BLaER1 treated with 17β-estradiol and CSF1 and Interleukin-3, amounts not matched to agents 10 nM and 100 nM (cell line): Measurements from ENCODE around the gene SLC22A4.

Experiments used
- H3K27ac ChIP-seq, 11 experiments: shearing (Covaris generic); formaldehyde crosslinking; 2 replicates each; pipeline ENCODE4 v1.8.1; 2022
- H3K27me3 ChIP-seq, 11 experiments: shearing (Covaris generic); formaldehyde crosslinking; 2 replicates each; pipeline ENCODE4 v1.8.1; 2022
- H3K36me3 ChIP-seq, 11 experiments: shearing (Covaris generic); formaldehyde crosslinking; 2 replicates each; pipeline ENCODE4 v1.8.1; 2022
- H3K4me1 ChIP-seq, 10 experiments: shearing (Covaris generic); formaldehyde crosslinking; 2 replicates each; pipeline ENCODE4 v1.8.1; 2022
- H3K4me2 ChIP-seq, 11 experiments: shearing (Covaris generic); formaldehyde crosslinking; 2 replicates each; pipeline ENCODE4 v1.8.1; 2022
- H3K4me3 ChIP-seq, 10 experiments: shearing (Covaris generic); formaldehyde crosslinking; 2 replicates each; pipeline ENCODE4 v1.8.1; 2022
- H3K9ac ChIP-seq, 11 experiments: shearing (Covaris generic); formaldehyde crosslinking; 2 replicates each; pipeline ENCODE4 v1.8.1; 2022
- H3K9me3 ChIP-seq, 11 experiments: shearing (Covaris generic); formaldehyde crosslinking; replicated peaks in 1 of 11; 2 replicates each; pipeline ENCODE4 v1.8.1; 2022
- H4K20me1 ChIP-seq, 11 experiments: shearing (Covaris generic); formaldehyde crosslinking; 2 replicates each; pipeline ENCODE4 v1.8.1; 2022
- Cebpa-rat ChIP-seq, 11 experiments: shearing (Covaris generic); IDR thresholded peaks; 2 replicates each; pipeline ENCODE4 v1.8.1; 2022

The SLC22A4 gene

DNA sequence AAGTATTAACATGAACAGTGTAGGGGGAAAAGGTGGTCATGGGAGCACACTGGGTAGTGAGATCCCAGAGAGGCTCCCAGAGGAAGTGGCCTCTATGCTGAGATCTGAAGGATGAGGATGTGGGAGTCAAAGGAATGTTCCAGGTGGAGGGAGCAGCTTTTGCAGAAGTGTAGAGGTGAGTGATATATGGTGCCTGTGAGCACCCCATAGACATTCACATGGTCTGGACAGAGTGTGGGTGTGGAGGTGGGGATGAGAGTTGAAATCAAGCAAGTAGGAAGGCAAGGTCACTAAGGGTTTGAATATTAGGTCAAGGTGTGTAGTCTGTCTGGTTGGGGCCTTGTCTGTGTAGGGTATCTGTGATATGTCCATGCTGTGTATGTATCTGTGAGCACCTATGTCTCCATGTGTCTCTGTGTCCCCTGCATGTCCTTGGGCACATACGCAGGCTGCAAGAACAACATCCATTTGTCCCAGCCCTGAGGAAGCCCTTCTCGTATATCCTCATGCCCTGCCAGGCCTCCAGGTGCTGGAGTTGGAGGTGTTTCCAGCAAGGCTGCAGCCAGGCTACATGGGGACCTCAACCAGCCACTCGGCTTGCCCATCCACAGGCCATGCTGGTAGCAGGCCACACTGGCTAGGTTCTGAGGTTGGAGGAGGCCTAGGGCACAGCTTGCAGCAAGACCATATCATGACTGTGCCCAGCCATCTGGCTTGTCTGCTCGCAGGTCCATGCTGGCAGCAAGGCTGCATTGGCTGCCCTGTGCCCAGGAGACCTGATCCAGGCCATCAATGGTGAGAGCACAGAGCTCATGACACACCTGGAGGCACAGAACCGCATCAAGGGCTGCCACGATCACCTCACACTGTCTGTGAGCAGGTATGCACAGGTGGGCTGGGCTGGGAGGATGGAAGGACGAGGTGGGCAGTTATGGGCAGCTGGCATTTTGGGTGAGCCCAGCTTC lies 32.0 kb upstream of the SLC22A4 start:
- Histone ChIP-seq H3K9ac (no peak overlapping the region), H3K4me2 (peak overlapping the region in 3 of 11 experiments; percentile 56 to 86 (median 80); a peak in 1 of 22 replicates), H3K36me3 (no peaks in the 10 kb centered on the region), H3K27ac (no peak overlapping the region), H3K27me3 (no peaks in the 10 kb centered on the region), H4K20me1 (no peaks in the 10 kb centered on the region), H3K4me1 (peaks cover 10 to 54% (median 41%) of the 10 kb centered on the region in 10 experiments), H3K9me3 (no peaks in the 10 kb centered on the region), H3K4me3 (no peak overlapping the region)
- no peak for TF ChIP-seq Cebpa-rat (IDR thresholded peaks at IDR 0.05)

DNA sequence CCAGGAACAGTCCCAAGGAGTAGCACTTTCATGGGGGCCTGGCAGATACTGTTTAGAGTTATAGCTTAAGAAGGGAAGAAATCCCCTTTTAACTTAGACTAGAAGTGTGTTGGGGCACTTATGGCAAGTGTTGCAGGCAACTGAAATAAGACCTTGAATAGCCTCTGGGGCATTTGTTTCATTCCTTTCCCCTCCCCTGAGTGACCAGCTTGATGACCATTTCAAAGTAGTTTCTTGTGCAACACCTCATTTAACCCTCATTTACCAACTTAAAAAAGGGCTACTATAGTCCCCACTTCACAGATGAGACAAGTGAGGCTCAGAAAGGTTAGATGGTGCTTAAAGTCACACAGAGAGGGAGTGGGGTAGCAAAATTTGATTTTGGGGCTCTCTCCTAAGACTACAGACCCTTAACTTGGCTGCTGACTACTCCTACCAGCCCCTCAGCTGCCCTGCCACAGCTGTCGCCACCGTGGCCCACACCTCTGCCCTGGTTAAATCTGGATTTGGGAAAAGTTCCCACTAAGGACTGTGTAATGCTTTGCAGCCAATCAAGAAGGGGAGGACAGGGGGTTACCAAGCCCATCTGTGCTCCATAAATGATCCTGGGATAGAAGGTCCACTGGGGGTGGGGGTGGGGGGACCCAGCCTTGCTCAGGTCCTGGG lies 31.2 kb upstream of the SLC22A4 start:
- no peaks in the 10 kb centered on the region for H3K9me3 ChIP-seq
- no peaks in the 10 kb centered on the region for H3K36me3 ChIP-seq
- no peak overlapping the region for H3K9ac ChIP-seq
- TF ChIP-seq Cebpa-rat (IDR thresholded peaks at IDR 0.05), result no peak
- H3K27ac ChIP-seq, result 0 out of 22 replicates have a peak overlapping the region, but pooled peaks of 1 of the 11 experiments have one; percentile 18
- H3K27me3 ChIP-seq, result no peaks in the 10 kb centered on the region
- no peak overlapping the region for H3K4me3 ChIP-seq
- H3K4me2 ChIP-seq, result peak overlapping the region; percentile 29 to 68 (median 59); a peak in 19 of 22 replicates
- H3K4me1 ChIP-seq, result peaks cover 10 to 51% (median 41%) of the 10 kb centered on the region in 10 experiments
- H4K20me1 ChIP-seq, result no peaks in the 10 kb centered on the region

DNA sequence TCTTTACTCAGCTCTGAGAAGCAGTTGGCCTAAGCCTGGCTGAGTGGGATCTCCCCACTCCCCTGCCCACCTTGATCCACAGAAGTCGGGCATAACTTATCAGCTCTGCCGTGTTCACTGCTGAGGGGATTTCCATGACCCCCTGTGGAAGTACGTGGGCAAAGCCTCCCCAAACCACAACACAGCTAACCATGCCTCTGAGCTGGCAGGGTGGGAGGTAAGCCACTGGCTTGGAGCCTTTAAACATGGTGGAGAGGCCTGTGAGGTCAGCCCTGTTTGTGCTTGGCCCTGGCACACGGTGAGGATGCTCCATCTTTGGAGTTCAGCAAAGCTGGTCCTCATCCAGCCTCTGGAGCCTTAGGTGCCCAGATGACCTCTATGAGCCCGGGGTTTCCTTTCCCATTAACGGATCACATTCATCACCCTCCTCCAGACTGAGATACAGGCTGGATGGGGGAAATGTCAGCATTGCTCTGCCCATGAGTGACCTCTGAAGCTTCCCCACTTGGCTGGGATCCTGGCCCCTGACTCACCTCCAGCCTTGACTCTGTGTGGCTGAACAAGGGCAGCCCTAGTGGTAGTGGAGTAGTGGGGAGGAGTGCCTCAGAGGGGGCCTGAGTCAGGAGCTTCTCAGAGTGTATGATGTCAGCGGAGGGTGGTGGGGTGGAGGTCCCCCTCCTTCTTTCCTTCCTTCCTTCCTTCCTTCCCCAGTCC lies 30.5 kb upstream of the SLC22A4 start:
- Histone ChIP-seq H3K9me3 (no peaks in the 10 kb centered on the region), H3K27ac (0 out of 22 replicates have a peak overlapping the region, but pooled peaks of 2 of the 11 experiments have one; percentile 2 to 18), H3K27me3 (no peaks in the 10 kb centered on the region), H4K20me1 (no peaks in the 10 kb centered on the region; a peak in 1 of 22 replicates), H3K4me3 (no peak overlapping the region), H3K4me1 (peaks cover 10 to 44% (median 39%) of the 10 kb centered on the region in 10 experiments), H3K36me3 (no peaks in the 10 kb centered on the region), H3K4me2 (peak overlapping the region; percentile 29 to 68 (median 59); a peak in 21 of 22 replicates), H3K9ac (no peak overlapping the region)
- TF ChIP-seq Cebpa-rat (IDR thresholded peaks at IDR 0.05), result no peak

DNA sequence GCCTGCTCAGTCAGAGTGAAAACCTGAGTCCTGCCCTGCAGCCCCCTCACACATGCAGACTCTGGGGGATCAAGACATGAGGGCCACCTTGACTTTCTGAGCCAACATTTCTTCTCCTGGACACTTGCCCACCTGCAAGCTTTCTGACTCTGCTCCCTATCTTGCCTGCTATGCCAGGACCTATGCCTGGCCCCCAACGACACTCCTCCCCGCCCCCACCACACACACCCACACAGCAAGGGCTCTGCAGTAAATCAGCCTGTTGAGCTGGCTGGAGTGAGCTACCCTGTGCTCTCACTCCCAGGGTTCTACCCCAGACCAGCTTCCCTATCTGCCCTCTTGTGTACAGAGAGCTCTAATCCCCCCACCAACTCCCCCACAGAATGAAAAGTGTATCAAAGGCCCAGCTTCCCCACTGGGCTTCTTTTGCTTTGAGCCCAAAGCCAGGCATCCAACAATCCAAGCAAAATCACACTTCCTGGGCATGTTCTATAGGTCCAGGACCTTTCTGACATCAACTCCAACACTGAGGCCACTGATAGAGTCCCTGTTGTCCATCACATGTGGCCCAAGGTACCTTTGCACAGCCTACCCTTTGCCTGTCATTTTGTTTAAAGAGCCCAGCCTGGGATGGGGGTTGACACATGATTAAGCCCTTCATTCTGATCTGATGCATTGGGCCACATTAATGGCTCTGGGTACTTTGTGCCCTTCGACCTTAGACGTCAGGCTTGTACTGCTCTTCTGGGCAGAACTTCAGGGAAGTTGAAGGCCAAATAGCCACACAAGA lies 29.5 kb upstream of the SLC22A4 start:
- no peaks in the 10 kb centered on the region for H3K9me3 ChIP-seq
- no peaks in the 10 kb centered on the region for H3K27me3 ChIP-seq
- no peak overlapping the region for H3K9ac ChIP-seq
- no peaks in the 10 kb centered on the region for H3K36me3 ChIP-seq
- TF ChIP-seq Cebpa-rat (IDR thresholded peaks at IDR 0.05), result no peak
- H3K4me1 ChIP-seq, result peaks cover 10 to 34% (median 30%) of the 10 kb centered on the region in 10 experiments
- no peak overlapping the region for H3K4me3 ChIP-seq
- H3K27ac ChIP-seq, result no peak overlapping the region
- H4K20me1 ChIP-seq, result no peaks in the 10 kb centered on the region; a peak in 1 of 22 replicates
- peak overlapping the region in 1 of 11 experiments; percentile 57; a peak in 2 of 22 replicates for H3K4me2 ChIP-seq

DNA sequence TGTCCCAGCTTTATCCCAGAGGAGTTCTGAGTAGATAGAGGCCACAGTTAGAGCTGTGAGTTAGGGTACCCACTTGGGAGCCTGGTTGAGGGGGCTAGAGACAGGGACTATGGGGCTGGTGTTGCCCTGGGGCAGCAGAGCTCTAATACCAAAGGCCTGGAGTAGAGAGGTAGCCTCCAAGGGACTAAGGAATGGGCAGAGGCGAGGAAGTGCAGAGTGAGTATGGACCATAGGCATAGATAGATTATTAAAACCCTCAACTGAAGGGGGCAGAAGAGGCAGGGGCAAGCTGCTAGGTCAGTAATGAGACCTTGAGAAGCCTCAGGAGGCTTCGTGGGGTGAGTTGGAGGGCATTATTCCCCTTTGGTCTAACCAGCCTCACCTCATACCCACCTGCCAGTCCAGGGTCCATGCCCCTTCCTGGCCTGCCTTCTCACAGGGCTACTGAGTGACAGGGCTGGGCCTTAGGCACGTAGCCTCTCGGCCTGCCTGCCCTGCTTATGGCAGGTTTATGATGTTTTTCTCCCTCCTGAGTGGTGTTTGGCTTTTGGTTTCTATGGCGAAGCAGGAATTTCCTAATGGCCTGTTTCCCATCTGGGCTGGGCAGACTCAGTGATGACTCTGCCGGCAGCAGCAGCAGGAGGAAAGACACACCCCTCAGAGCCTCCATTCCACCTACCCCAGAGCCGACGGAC lies 28.7 kb upstream of the SLC22A4 start:
- Histone ChIP-seq H3K4me1 (peaks cover 13 to 28% (median 24%) of the 10 kb centered on the region in 10 experiments), H3K9me3 (no peaks in the 10 kb centered on the region), H3K36me3 (no peaks in the 10 kb centered on the region), H3K4me2 (no peak overlapping the region), H3K9ac (no peak overlapping the region), H3K27me3 (no peaks in the 10 kb centered on the region), H4K20me1 (peaks cover 0 to 5% (median 0%) of the 10 kb centered on the region in 11 experiments; a peak in 1 of 22 replicates), H3K4me3 (no peak overlapping the region), H3K27ac (no peak overlapping the region)
- no peak for TF ChIP-seq Cebpa-rat (IDR thresholded peaks at IDR 0.05)

DNA sequence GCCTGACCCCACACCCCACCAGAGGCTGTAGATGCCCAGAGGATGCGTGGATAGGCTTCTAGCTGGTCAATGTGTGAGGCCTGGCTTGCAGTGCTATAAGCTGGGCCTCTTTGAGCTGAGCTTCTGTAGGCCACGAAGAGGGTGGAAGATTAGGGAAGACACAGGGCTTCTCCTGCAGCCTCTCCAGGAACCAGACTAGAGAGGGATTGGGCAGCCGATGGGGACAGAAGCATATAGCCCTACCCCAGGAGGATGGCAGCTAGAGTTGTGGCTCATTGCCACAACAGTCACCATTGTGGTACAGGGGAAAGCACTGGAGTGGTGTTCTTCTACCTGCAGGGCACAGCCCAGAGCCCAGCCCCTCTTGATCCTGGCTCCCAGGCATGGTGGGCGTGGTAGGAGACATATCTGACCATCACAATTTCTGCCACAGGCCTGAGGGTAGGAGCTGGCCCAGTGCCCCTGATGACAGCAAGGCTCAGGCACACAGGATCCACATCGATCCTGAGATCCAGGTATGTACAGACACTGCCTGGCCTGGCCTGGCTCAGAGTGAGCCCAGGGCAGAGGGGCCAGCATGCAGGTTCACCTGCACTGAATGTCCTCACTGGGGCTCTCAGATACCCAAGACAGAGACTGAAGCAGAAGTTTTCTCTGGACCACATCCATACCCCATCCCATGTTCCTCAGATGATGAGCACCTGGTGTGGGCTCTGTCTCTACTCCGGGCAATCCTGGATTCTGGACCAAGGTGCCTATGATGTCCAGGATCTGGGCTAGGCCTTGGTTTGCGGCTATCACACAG lies 28.0 kb upstream of the SLC22A4 start:
- peaks cover 12 to 28% (median 21%) of the 10 kb centered on the region in 10 experiments for H3K4me1 ChIP-seq
- H3K27ac ChIP-seq, result no peak overlapping the region
- H3K9ac ChIP-seq, result no peak overlapping the region

DNA sequence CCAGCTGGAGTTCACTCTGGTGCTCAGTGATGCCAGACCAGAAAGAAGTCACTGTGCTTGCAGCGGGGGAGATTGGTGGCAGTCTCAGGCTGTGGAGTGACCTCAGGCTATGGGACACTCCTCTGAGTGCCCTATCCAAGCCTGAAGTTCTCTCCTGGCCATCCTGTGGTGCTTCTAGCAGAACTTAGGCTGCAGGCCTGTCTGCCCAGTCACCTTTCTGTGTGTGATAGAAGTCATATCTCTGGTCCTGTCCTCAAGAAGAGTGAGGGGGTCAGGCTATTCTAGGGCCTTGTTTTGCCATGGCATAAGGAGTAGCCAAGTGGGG lies 27.4 kb upstream of the SLC22A4 start:
- H3K9ac ChIP-seq, result no peak overlapping the region
- H4K20me1 ChIP-seq, result peaks cover 0 to 14% (median 0%) of the 10 kb centered on the region in 11 experiments; a peak in 1 of 22 replicates
- no peaks in the 10 kb centered on the region for H3K36me3 ChIP-seq
- H3K27me3 ChIP-seq, result peaks cover 0 to 10% (median 3%) of the 10 kb centered on the region in 11 experiments; a peak in 5 of 22 replicates
- H3K4me1 ChIP-seq, result peaks cover 10 to 32% (median 22%) of the 10 kb centered on the region in 10 experiments
- no peak for TF ChIP-seq Cebpa-rat (IDR thresholded peaks at IDR 0.05)
- no peak overlapping the region for H3K4me2 ChIP-seq
- H3K9me3 ChIP-seq, result no peaks in the 10 kb centered on the region
- H3K4me3 ChIP-seq, result no peak overlapping the region
- H3K27ac ChIP-seq, result no peak overlapping the region

More for the DNA sequence above, 28.0 kb upstream of the SLC22A4 start:
- no peak for TF ChIP-seq Cebpa-rat (IDR thresholded peaks at IDR 0.05)
- Histone ChIP-seq H3K36me3 (no peaks in the 10 kb centered on the region), H4K20me1 (peaks cover 0 to 13% (median 0%) of the 10 kb centered on the region in 11 experiments; a peak in 1 of 22 replicates), H3K9me3 (no peaks in the 10 kb centered on the region), H3K4me3 (no peak overlapping the region), H3K4me2 (no peak overlapping the region), H3K27me3 (peaks cover 0 to 6% (median 2%) of the 10 kb centered on the region in 11 experiments; a peak in 5 of 22 replicates)
